C4-2B (cell line): ENCODE measurements around the gene PTPRU.

Experiments
- H3K27ac ChIP-seq: fragments of 450-650 bp; 2 replicates; pipeline ENCODE4 v1.5.1; 2017
- ZFX ChIP-seq: fragments of 450-650 bp; IDR thresholded peaks from 2 replicates; pipeline ENCODE4 v1.6.1; 2017
- TF ChIP-seq, protein P1 (sequence below): fragments of 450-650 bp; conservative IDR thresholded peaks from 2 replicates; pipeline ENCODE4 v1.5.1; 2017; ENCODE audit warnings: mild to moderate bottlenecking

PTPRU gene

DNA sequence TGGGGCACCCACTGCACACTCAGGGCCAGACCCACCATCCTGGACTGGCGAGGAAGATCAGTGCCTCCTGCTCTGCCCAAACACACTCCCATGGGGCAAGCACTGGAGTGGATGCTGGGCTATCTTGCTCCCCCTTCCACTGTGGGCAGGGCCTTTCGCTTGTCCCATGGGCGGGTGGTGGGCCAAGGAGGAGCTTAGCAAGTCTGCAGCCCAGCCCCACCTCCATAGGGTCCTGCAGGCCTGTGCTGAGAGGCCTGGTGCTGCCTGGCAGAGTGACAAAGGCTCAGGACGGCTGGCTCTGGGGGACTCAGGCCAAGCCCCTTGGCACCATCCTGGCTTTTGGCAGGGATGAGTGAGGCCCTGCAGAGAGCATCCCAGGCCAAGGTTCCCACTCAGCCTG lies 89.4 kb downstream of the PTPRU start:
- H3K27ac ChIP-seq: no peak overlapping the region
- TF ChIP-seq, protein P1, sequence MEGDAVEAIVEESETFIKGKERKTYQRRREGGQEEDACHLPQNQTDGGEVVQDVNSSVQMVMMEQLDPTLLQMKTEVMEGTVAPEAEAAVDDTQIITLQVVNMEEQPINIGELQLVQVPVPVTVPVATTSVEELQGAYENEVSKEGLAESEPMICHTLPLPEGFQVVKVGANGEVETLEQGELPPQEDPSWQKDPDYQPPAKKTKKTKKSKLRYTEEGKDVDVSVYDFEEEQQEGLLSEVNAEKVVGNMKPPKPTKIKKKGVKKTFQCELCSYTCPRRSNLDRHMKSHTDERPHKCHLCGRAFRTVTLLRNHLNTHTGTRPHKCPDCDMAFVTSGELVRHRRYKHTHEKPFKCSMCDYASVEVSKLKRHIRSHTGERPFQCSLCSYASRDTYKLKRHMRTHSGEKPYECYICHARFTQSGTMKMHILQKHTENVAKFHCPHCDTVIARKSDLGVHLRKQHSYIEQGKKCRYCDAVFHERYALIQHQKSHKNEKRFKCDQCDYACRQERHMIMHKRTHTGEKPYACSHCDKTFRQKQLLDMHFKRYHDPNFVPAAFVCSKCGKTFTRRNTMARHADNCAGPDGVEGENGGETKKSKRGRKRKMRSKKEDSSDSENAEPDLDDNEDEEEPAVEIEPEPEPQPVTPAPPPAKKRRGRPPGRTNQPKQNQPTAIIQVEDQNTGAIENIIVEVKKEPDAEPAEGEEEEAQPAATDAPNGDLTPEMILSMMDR: no peak
- no peak for TF ChIP-seq ZFX

DNA sequence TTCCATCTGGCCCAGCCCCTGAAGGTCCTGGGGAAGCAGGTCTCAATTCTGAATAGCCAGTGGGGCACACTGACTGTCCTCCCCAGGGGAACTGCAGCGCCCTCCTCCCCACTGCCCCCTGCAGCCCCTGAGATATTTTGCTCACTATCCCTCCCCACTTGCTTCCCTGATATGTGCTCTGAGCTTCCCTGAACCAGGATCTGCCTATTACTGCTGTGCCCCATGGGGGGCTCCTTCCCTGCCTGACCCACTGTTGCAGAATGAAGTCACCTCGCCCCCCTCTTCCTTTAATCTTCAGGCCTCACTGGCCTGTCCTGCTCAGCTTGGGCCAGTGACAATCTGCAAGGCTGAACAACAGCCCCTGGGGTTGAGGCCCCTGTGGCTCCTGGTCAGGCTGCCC lies 89.8 kb downstream of the PTPRU start:
- H3K27ac ChIP-seq: no peak overlapping the region
- TF ChIP-seq, protein P1: no peak
- TF ChIP-seq ZFX: no peak

DNA sequence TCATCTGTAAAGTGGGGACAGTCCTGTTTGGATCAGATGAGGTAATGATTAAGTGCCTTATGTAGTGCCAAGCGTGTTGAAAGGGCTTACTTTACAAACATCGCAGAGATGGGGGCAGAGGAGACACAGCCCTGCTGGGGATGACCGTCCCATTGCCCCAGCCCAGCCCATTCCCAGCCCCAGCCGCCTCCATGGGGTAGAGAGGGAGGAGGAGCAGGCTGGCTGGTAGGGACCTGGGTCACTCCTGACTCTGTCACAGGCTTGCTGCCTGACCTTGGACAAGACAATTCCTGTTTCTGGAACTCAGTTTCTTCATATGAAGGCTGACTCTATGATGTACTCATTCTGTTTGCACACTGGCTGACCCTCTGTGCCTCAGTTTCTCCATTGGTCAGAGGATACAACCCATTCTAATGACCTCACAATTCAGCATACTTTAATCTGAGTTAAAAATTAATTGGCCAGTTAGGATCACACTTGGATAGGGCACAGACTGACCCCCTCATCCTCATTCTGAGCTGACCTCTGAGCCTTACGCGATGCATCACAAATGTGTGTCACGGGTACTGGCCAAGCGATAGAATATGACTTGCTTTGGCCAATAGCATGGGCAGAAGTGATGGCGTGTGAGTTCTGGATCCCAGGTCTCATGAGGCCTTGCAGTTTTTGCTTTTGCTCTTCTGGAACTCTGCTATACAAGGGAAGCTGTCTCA lies 91.1 kb downstream of the PTPRU start:
- no peak overlapping the region for H3K27ac ChIP-seq
- TF ChIP-seq, protein P1: no peak
- no peak for TF ChIP-seq ZFX

DNA sequence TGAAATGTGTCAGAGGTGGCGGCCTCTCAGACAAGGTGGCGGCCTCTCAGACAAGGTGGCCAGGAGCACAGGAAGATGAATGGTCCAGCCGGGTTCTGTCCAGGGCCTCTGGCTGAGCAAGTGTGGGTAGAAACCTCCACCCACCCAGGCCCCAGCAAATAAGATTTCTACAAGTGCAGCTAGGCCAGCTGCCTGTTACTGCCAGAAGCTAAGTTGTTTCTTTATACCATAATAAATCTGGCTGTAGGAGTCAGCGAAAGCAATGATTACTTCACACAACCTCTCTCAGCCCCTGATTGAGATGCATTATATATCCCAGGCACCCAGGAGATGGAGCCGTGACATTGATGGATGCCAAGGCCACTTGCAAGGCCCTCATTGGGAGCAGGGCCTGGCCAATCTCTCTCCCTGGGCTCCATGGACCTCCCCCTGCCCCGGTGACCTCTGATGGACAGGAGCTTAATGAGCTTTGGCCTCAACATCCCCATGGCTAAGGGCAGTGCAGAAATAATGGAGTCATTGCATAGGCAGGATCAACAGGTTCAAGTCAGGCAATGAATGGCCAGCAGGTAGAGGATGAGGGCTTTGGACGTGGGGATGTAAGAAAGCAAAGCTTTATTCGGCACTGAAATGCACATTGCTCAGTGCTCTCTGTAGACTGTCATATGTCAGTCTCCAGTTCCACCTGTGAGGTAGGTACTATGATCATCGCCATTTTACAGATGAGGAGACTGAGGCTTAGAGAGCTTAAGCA lies 92.9 kb downstream of the PTPRU start:
- no peak for TF ChIP-seq ZFX

DNA sequence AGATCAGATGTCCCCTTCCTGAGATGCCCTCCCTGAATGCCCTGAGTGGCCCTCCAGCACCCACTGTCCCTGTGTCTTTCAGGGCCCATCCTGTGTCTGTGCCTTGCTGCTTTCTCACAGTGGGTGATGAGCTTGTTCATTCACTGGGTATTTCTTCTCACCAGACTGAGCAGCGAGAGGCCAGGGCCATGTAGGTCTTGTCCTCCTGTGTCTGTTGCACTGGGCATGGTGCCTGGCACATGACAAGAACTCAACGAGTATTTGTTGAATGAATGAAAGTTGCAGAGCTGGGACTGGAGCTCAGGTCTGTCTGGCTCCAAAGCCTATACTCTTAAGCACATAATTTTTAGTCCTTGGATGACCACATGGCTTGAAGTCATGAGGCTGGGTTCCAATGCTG lies 93.8 kb downstream of the PTPRU start:
- TF ChIP-seq ZFX: no peak
- TF ChIP-seq, protein P1: no peak

More for the DNA sequence above, 92.9 kb downstream of the PTPRU start:
- H3K27ac ChIP-seq: no peak overlapping the region

DNA sequence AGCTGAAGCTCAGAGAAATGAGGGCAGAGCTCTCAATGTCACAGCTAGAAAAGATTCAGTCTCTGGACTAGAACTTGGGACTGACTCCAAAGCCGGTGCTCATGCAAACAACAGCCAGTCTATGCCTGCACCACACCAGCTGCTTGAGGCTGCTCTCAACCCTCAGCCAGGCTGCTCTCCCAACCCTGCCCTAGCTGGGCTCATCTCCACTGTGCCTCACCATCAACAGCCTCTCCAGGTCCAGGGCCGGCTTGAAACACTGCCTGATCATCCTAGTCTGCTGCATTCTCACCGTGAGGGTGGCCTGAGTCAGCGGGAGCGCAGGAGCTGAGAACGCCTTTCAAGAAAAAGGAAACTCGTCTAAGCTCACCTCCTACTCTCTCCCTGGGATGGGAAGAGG lies 94.5 kb downstream of the PTPRU start:
- TF ChIP-seq, protein P1: no peak
- H3K27ac ChIP-seq: no peak overlapping the region

More for the DNA sequence above, 93.8 kb downstream of the PTPRU start:
- H3K27ac ChIP-seq: no peak overlapping the region

DNA sequence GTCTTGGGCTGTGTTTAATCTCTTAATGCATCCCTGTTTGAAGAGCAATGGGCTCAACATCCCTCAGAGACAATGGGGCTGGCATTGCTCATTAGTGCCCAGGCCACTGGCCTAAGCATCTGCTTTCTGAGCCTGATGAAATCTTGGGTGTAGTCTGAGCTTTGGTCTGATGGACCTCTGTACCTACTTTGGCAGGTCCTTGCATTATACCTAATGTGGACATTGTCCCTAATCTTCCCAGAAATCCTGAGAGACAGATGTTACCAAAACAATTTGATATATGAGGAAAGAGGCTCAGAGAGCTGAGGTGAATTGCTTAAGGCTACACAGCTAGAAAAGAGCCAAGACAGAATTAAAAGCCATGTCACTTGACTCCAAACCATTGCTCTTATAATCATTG lies 95.0 kb downstream of the PTPRU start:
- H3K27ac ChIP-seq: no peak overlapping the region
- TF ChIP-seq ZFX: no peak
- TF ChIP-seq, protein P1: no peak

DNA sequence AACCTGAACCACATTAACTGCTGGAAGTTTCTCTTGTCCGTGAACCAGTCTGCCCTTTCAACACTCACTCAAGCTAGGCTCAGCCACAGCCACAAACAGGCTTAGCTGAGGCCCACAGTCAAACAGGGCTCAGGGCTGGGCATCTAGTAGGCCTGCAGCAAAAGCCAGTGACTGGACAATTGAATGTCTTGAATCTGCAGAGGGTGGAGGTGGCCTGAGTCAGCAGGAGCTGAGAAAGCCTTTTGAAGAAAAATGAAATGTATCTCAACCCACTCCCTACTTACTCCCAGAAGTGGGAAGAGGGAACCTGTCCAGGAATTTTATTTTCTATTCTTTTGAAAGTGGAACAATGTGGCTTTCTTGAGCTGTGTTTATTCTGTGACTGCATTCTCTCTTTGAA lies 95.4 kb downstream of the PTPRU start:
- H3K27ac ChIP-seq: no peak overlapping the region
- TF ChIP-seq ZFX: no peak
- TF ChIP-seq, protein P1: no peak
